Measurements from ENCODE around the gene CDYL.
"Not testable (repeated sequence)": the region's sequence is repeated elsewhere in the genome, so short reads cannot be mapped to it uniquely, and the experiment has no call there.

The CDYL gene

DNA sequence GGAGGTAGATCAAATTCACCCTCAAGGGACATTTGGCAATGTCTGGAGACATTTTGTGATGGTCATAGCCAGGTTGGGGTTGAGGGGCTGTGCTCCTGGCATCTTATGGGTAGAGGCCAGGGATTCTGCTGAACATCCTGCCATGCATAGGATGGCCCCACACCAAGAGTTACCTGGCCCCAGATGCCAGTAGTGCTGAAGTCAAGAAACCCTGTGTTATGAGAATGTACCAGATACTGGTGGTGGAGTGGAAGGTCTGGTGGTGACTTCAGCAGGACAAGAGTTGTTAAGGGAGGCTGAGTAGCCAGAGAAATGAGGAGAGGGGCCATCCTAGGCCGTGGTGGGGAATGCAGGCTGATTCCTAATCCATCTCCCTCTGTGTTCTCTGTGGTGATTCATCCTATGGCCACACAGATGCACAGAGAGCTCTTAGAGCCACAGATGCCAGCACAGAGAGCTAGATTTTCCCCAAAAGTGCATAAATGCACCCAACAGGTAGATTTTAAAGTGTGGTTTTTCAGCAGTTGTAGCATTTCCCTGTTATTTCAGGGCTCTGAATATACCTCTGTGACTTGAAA is 43.6 kb downstream of the CDYL start:
- intact Hi-C loops (cut with DNase I), result no loop called here
- DNase-seq, result no peak

DNA sequence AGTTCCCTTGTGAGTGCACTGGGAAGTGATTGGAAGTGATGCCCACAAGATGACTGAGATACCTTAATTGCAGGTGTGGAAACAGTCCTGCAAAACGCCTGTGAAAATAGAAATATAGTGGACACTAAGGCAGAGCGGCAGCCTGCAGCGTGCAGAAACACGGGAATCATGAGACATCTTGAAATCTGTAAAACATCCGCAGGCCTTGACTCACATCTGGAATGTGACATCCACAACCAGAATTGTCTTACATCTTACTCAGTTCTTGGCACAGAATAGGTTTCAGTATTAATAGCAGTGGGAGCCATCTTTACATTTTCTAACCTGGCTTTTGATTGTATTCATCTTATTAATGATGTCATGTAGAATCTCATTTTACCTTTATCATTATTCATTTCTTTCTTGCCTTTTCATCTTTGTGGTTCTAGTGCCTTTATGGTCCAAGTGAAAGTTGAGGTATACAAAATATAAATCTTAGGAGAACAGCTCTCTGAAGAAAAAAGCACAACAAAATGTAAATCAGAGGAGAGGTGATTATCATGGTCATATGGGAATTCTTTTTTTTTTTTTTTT is 44.6 kb downstream of the CDYL start:
- no peak for DNase-seq
- intact Hi-C loops (cut with DNase I), result no loop called here

DNA sequence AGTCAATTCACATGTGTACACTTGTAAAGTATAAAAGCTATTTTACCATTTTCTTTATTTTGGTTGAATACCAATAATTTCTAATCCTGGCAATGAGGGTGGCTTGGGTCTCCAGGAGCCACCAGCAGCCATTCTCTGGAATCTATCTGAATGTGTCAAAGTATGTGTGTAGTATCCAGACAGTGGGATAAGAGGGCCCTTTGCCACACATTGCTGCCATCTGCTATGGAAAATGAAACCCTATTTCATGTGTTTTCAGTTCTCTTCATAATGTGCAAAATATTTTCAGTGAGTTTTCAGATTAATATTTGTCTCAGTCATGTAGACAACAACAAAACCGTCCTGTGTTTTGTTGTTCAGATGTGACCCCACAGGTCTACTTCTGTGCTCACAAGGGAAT is 46.3 kb downstream of the CDYL start:
- intact Hi-C loops (cut with DNase I), result no loop called here
- DNase-seq, result no peak

DNA sequence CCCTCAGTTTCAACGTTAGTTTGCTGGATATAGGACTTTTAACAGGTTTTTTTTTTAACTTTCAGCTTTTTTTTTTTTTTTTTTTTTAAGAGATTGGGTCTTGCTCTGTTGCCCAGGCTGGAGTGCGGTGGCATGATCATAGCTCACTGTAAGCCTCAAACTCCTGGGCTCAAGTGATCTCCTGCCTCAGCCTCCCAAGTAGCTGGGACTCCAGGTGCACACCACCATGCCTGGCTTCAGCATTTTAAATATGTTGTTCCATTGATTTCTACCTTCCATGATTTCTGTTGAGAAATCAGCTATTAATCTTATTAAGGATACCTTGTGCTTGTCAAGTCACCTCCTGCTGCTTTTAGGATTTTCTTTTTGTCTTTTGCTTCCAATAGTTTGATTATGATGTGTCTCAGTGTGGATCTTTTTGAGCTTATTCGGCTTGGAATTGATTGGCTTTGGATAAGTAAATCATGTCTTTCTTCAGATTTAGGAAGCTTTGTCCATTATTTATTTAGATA is 52.0 kb downstream of the CDYL start:
- intact Hi-C loops (cut with DNase I), result no loop called here
- no peak for DNase-seq

DNA sequence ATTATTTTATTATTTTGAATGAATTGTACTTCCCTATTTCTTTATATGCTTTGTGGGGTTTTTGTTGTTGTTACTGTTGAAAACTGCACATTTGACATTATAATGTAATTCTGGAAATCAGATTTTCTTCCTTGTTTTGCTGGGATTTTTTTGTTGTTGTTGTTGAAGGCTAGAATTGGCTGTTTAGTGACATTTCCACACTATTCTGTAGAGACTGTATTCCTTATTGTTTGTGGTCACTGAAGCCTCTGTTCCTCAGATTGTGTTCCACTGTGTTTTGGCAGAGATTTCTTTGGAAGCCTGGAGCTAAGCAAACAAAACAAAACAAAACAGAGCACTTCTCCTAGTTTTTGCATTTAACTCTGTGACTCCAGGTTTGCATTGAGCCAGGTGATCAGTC is 52.9 kb downstream of the CDYL start:
- DNase-seq, result no peak

DNA sequence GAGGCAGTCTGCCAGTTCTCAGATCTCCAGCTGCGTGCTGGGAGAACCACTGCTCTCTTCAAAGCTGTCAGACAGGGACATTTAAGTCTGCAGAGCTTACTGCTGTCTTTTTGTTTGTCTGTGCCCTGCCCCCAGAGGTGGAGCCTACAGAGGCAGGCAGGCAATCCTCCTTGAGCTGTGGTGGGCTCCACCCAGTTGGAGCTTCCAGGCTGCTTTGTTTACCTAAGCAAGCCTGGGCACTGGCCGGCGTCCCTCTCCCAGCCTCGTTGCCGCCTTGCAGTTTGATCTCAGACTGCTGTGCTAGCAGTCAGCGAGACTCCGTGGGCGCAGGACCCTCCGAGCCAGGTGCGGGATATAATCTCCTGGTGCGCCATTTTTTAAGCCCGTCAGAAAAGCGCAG is 59.3 kb downstream of the CDYL start:
- intact Hi-C loops (cut with DNase I); DNase-seq: not testable (repeated sequence)

More for the DNA sequence above, 52.9 kb downstream of the CDYL start:
- intact Hi-C loops (cut with DNase I), result no loop called here

DNA sequence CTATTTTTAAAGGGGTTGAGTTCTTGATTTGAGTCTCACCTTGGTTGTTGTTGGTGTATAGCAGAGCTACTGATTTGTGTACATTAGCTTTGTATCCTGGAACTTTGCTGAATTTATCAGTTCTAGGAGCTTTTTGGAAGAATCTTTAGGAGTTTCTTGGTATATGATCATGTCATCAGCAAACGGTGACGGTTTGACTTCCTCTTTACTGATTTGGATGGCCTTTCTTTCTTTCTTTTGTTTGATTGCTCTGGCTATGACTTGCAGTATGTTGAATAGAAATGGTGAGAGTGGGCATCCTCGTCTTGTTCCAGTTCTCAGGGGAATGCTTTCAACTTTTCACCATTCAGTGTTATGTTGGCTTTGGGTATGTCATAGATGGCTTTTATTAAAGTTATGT is 64.0 kb downstream of the CDYL start:
- no peak for DNase-seq
- intact Hi-C loops (cut with DNase I), result no loop called here

DNA sequence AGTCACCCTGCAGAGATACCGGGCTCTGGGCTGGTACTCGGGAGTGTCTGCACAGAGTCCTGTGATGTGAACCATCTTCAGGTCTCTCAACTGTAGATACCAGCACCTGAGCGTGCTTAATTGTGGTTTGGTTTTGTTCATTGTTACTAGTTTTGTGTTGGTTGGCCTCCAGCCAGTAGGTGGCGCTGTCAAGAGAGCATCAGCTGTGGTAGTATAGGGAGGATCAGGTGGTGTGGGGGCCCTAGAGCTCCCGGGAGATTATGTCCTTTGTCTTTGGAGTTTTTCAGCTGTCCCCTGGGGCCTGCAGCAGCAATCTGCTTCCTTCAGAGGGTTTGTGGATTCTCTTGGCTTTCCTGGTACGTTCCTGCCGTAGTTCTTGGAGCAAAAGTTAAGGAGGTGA is 67.9 kb downstream of the CDYL start:
- intact Hi-C loops (cut with DNase I), result no loop called here
- no peak for DNase-seq

DNA sequence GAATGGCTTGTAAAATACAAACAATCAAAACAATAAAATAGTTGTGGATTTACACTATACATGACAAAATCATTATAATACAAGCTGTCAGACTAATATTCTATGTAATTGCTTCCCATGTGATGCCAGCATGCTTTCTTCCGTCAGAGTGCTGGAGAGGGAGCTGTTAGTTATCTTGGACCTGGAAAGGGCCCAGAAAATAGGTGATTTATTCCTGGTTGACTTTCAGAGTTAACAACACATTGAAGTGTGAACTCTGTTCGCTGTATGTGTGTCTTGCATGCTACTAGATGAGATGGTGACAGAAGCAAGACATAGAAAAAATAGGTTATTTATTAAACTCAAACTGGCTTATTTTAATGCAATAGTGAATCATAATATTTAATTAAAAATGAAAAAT is 70.2 kb downstream of the CDYL start:
- no peak for DNase-seq
- intact Hi-C loops (cut with DNase I), result no loop called here

DNA sequence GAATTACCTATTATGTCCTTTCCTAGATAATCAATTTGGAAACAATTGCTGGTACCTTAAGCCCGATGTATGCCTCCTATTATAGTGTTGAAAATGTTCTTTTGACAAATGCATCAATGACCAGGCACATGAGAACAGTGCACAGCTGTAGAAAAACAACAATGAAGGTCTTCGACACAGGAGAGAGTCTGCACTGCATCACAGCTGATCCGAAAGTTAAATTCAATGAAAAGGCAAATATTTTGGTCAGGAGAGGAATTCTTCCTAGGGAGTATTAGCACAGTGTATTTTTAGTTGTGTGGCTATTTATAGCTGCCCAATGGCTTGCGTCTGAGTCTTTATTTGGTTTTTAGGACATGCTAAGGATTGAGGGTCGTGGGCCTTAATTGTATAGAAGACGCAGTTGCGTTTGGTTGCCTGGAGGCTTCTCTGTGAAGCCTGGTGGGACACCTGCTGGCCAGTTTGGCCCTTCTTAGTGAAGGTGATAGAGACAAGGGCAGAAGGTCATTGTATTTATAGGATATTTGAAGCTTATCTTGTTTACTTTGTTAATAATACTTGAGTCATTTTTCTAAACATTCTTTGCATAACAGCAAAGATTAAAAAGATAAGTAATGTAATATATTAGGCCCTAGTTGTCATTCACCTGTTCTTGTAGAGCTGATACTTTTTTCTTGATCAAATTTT is 72.3 kb downstream of the CDYL start:
- peak in 1 of 42 donors; percentile 52 for DNase-seq

DNA sequence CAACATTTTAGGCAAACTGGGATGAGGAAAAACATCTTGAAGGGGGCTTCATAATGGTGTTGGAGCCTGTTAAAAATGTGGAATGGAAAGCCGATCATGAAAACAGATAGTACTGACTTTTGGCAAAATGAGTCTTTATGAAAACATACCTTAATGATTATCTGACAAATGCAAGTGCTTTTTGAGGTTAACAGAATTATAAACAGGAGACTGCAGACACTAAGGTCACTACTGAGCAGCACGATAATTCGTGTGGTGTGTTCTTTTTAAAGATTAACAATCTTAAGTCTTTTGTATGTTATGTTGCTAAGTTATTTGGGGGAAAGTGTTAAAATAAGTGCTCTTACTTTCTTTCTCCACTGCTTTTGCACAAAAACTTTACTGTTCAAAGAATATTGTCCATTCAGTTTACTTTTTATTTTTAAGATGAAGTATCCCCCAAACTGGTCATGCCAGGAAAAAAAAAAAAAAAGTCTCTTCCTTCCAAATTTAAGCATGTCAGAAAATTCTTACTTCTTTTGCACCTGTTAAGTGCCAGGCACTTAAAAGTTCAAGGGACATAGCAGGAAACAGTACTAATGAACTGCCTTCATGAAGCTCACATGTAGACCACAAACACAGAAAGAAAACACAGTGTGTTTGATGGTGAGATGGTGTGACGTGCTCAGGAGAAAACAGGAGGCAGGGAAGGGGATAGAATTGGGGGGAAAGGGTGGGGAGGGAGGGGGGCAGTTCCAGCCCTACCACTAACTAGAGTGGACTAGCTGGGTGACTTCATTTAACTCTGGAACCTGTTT is 73.2 kb downstream of the CDYL start:
- DNase-seq, result no peak
- intact Hi-C loops (cut with DNase I), result no loop called here

More for the DNA sequence above, 72.3 kb downstream of the CDYL start:
- intact Hi-C loops (cut with DNase I), result no loop called here

DNA sequence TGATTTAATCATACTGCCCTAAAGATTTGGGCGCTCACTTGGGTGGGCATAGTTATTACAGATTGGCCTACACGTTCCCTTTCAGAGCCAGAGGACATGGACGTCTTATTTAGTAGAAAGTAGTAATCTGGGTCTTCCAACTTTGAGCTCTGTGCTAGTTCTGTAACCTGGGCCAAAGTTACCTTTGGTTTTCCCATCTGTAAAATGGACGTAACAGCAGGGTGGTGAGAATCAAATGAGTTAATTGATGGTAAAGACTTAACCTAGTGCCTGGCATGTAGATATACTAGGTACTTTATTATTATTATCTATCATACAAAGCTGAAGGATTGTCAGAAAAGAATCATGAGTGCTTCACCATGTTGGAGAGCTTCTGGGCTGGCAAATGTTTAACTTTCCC is 74.8 kb downstream of the CDYL start:
- no peak for DNase-seq
- intact Hi-C loops (cut with DNase I), result no loop called here

DNA sequence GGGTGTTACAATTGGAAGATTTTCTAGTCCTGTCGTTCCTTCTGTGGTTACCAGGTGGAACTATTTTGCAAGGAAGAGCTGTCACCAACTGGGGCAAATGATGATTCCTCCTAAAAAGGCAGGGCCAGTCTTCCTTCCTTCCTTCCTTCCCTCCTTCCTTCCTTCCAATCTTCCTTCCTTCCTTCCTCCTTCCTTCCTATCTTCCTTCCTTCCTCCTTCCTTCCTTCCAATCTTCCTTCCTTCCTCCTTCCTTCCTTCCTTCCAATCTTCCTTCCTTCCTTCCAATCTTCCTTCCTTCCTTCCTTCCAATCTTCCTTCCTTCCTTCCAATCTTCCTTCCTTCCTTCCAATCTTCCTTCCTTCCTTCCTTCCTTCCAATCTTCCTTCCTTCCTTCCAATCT is 76.0 kb downstream of the CDYL start:
- intact Hi-C loops (cut with DNase I); DNase-seq: not testable (repeated sequence)

DNA sequence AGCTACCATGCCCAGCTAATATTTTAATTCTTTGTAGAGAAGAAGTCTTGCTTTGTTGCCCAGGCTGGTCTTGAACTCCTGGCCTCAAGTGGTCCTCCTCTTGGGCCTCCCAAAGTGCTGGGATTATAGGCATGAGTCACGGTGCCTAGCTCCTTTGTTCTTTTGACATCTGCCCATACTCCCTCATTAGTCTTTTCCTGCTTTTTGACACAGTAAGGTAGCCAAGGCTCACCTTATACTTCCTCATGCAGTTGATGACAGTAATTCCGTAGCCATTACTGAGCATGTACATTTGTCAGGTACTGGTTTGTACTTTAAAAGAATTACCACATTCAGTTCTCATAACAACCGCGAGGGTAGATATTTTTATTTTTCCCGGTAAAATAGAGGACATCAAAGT is 76.7 kb downstream of the CDYL start:
- intact Hi-C loops (cut with DNase I), result no loop called here
- DNase-seq, result no peak

DNA sequence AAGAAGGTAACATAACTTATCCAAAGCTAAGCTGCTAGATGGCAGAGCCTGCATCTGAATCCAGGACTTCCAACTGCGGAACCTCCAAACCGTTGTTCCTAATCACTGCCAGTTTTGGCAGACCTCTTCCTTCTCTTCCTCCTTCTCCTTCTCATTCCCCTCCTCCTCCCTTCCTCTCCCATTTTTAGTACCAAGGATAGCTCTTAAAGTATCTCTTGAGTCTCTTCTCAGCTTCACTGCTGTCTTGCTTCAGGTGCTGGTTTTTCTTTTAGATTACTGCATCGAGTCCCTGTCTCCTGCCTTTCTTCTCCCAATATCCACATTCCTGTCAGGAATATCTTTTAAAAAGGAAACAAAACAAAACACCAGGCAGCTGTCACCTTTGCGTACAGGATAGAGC is 77.1 kb downstream of the CDYL start:
- intact Hi-C loops (cut with DNase I), result no loop called here
- DNase-seq, result no peak

DNA sequence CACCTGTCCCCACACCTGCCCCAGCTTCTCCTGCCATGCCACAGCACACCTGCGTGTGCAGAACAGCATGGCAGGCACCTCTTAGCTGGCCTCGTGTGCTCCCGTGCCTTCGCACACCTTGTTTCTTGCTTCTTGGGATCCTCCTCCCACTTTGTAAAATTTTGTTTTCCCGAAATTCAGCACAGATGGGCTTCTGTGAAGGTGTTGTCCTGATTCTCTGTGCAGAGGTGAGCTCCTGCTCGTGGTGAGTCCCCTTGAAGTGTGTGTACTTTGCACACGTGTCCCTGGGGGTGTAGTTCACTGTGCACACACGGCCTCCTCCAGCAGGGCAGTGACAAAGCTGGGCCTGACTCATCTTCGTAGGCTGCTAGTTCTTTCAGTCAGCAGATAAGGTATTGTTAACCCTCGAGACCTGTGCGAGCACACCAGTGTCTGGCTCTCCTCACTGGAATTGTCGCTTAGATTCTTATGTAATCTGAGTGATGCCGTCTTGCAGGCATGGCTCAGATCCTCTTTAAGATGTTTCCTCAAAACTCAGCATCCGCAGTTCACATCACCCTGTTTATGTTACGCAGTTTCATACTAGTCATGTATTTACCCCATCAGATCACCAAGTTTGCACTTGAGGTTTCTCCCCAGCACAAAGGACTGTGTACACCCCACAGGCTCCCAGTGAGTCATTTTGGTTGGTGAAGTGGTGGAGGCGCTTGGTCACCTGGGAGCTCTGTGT is 77.7 kb downstream of the CDYL start:
- intact Hi-C loops (cut with DNase I), result no loop called here
- DNase-seq, result peak in 41 of 42 donors; percentile 20 to 89 (median 64)

DNA sequence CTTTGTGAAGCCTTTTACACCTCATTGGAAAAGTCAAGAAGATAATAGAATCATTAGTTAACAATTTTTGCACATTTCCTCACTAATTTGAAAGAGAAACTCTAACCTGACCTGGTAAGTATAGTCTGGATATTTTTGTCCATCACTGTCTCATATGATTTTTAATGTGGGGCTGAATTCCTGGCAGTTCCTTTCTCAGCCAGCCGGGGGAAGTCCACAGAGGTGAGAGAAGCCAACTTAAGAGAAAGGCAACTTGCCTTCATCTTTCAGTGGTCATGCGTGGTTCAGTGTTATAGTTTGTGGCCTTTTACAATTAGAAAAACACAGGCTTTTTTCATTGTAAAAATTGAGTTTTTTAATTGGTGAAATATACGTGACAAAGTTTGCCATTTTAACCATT is 80.6 kb downstream of the CDYL start:
- intact Hi-C loops (cut with DNase I), result no loop called here
- DNase-seq, result no peak

DNA sequence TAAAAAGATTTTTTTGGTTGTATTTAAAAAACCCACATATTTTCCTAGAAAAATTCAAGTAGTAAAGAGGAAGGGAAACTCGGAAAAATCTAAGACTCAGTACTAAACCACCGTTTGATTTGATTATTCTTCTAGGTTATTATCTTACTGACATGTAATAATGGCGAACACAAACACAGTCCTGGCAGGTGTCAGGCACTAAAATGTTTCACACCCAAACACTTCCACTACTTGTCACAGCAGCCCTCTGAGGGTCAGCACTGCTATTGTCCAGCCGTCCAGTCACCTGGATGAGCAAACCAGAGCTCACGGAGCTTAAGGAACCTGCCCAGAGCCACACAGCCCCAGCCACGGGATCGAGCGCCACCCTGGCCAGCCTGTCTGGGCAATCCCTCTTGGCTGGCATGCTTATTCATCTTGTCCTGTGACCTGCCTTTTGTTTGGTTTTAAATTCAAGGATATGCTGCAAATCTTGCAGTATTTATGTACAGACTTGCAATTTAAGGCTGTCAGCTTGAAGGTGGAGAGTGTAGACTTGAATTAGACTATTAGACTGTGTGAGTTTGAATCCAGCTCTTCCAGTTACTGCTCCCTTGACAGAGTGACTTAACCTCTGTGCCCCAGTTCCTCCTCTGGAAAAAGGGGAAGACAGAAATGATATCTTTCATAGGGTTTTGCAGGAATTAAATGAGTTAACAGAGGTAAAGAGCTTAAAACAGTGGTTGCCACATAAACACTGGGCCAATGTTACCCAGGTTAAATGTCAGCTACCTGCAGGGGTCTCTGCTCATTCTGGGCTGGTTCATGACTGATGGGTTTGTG is 82.2 kb downstream of the CDYL start:
- intact Hi-C loops (cut with DNase I), result no loop called here
- no peak for DNase-seq

Data from head of caudate nucleus (tissue), 42 donors.